GM19035 (cell line): ENCODE results near the gene PLEKHA7.

ENCODE experiments used
- ATAC-seq: cut with Tn5 transposase; IDR thresholded peaks from one replicate; pipeline ENCODE4 v1.9.1; 2021; ENCODE audit not compliant: unreplicated experiment

Gene PLEKHA7

DNA sequence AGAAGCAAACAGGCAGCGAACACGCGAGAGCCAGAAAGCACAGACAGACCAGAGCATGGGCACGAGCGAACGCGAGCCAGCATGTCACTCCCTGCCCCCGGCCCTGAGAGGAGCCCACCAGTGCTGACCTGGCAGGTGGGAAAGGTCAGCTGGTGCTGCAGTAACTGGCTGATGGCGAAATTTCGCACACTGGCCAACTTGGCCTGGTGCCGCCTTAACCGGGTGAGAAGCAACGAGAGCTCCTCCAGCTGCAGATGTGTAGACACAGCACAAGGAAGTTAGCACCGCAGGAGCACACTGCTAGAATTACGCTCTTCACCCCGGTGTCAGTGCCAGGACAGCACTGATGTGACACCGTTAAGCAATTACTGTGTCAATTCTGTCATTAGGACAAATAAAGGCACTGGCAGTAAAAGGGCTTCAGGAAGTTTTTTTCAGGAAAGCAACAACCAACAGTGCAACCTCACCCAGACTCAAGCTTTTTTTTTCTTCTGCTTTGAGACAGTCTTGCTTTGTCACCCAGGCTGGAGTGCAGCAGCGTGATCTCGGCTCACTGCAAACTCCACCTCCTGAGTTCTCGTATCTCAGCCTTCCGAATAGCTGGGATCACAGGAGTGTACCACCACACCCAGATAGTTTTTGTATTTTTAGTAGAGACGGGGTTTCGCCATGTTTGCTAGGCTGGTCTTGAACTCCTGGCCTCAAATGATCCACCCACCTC is 199.0 kb downstream of the PLEKHA7 start:
- no peak for ATAC-seq

DNA sequence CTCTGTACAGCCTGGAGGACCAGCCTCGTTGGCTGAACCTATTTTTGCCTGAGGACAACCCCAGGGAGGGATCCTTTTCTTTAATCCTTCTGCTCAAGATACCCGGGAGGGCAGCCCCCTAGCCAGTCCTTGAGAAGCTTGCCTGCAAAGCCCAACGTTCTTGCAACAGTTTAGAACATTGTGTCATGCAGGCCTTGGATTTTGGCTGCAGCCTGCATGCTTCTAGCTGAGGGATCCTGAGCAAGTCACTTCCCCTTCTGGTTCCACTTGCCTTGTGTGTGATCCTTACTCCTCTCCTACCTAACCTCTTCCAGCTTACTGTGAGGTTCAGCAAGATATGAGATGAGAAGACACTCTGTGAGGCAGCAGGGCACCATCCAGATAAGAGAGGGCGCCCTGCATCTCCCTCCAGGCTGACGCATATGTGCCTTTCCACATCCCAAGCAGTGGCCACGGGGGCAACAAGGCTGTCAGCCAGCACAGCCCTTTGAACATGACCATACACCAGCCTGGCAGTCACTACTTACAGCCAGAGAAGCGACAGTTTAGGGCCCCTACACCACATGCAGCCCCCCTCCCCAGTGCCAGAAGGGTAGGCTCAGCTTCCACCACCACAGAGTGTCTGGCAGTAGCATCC is 199.7 kb downstream of the PLEKHA7 start:
- no peak for ATAC-seq

GRCh38 chr11:16813126-16813525 is 201.1 kb downstream of the PLEKHA7 start:
- no peak for ATAC-seq

GRCh38 chr11:16812274-16812673 is 201.9 kb downstream of the PLEKHA7 start:
- ATAC-seq = no peak

DNA sequence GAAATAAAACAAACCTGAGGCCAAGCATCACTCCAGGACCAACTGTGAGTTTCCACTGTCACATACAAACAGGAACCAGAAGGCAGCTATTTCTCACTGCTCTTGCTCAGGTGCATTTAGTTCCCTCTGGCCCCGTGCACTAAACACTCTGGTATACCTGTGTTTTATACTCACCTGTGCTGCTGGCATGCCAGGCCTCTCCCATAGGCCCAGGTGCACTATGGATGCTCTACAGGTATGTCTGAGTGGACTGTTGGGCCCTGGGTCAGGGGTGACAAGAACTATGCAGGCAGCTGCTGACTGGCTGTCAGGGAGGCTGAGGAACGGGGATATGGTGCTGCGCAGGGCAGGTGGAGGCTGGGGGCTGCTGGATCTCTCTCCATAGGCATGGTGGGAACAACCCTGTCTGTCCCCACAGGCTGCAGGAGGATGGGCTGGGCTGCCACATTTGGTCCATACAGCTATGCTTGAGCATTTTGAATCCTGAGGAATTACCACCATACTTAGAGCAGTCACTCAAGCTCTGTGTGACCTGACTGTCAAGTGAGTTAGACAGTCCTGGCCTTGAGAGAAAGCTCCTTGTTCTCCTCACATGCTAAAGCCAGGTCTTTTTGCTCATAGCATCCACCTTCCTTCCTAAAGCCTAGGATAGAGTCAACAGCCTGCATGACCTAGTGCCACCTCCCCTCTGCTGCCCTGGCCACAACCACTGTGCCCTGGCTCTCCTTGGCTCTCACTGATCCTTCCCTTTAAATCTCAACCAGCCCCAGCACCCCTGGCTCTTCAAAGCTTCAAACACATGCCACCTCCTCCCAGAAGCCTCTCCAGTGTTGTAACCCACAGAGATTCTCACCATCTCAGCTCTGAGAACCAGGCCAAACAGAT is 202.8 kb downstream of the PLEKHA7 start:
- no peak for ATAC-seq

- no peak for ATAC-seq
Measured at GRCh38 chr11:16809886-16810668, 204.1 kb downstream of the PLEKHA7 start.

DNA sequence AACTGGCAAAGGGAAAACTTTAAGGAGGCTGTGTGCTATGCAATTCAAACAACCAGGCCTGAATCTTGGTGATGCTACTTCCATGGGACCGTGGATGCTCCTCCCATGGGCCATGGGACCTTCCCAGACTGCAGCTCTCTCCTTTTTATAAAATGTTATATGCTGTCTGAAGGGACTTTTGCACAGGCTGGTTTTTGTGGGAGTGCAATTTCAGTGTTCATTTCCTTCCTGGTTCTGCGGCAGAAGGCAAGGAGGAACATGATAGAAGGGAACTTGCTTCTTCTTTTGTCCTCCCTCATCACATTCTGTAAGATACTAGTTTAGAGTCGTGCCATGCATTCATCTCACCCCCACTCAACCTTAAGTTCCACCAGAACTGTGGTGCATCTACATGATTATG is 206.9 kb downstream of the PLEKHA7 start:
- no peak for ATAC-seq

GRCh38 chr11:16806791-16807190 is 207.4 kb downstream of the PLEKHA7 start:
- no peak for ATAC-seq

DNA sequence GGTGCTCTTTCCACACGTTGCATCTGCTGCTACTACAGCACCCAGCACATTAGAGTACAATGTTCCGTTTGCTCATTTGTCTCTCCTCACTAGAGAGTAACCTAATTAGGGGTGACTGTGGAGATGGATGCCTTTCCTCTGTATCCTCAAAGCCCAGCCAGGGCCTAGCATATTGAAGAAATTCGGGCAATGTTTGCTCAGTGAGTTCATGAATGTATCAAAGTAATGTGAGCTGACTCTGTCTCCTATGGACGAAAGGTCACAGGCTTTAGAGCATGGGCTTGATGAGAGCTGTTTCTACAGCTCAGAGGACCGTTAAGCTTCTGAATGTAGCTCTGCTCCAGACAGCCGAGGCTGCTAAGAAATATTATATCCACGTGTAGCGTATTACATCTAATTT is 208.3 kb downstream of the PLEKHA7 start:
- ATAC-seq = no peak

GRCh38 chr11:16804104-16804947 is 209.9 kb downstream of the PLEKHA7 start:
- no peak for ATAC-seq

DNA sequence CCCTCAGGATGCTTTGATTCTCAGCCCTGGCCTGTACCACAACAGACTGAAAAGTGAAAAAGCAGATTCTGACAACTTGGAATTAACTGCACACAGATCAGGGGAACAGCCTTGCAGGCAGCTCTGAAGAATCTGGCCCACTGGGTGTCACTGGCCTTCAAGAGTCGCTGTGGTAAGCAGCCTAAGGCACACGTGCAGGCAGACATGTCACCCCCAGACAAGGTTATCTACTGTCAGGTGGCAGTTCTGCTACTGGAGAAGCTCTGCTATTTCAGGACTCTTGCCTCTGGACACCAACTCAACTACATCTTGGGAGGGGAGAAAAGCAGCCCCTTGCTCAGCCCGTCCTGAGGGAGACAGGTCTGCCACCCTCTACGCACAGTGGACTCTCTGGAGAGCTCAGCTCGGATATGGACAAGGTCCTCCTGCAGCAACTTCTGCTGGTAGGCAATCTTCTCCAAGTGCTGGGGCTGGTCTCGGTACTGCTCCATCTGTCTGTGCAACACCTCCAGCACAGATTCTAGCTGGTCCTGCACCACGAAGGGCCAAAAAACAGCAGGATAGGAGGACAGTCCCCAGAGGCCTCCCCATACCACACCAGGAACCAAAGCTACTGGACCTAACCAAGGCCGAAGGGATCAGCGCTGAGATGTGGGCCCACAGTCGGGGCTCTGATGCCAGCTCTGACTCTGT is 212.8 kb downstream of the PLEKHA7 start:
- ATAC-seq = no peak

GRCh38 chr11:16800382-16800781 is 213.8 kb downstream of the PLEKHA7 start:
- no peak for ATAC-seq

- no peak for ATAC-seq
Measured at GRCh38 chr11:16799890-16800289, 214.3 kb downstream of the PLEKHA7 start.

DNA sequence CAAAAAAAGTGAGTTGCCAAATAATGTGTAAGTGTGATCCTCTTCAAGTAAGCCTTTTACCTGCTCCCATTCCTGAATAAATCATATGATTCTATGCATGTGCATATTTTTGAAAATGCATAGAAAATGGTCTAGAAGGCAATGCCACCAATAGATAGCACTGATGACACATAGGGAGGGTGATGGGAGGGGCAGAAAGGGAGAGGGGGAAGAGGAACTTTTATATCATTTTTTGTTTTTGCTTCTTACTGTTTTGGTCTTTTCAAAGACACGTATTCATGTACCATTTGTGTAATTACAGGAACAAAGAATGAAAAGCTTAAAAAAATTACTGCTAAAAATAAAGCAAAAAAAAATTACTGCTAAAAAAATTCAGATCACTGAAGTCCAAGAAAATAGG is 215.0 kb downstream of the PLEKHA7 start:
- ATAC-seq = no peak

DNA sequence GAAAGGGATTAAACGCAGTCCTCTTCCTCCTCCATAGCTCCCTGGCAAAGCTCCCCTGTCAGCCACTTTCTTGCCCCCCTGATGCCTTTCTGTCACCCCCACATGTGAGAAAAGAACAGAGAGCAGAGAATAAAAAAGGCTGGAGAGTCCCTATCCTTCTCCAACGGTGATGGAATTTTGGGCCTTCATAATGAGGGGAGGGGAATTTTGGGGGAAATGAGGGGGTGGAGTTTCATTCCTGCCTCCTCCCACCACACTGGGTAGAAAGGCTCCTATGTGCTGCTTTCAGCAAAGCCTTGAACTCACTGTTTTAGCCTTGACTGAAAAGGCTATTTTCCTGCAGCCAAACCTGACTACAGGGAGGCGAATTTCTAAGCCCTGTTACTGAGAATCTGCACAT is 216.4 kb downstream of the PLEKHA7 start:
- no peak for ATAC-seq

- ATAC-seq = no peak
Measured at GRCh38 chr11:16796311-16796710, 217.9 kb downstream of the PLEKHA7 start.

DNA sequence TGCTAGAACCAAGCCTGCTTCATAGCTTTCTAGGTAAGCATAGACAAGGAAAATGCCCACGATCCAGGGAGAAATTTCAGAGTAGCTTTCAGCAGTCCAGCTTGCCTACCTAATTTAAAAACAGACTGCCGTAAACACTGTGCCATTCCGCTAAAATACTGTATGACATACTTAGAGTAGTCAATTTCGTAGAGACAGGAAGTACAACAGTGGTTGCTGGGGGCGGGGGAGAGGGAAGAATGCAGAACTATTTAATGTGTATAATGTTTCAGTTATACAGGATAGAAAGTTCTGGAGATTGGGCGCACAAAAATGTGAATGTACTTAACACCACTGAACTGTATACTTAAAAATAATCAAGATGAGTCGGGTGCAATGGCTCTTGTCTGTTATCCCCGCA is 219.1 kb downstream of the PLEKHA7 start:
- no peak for ATAC-seq

- ATAC-seq = no peak
Measured at GRCh38 chr11:16794047-16794818, 220.0 kb downstream of the PLEKHA7 start.

- ATAC-seq = no peak
Measured at GRCh38 chr11:16793511-16793910, 220.7 kb downstream of the PLEKHA7 start.
